GM13977 (cell line): Measurements from ENCODE around the gene CD52.

ENCODE experiments used
- DNase-seq: peaks from one replicate; pipeline ENCODE4 v3.0.0; 2012; ENCODE audit warnings: low spot score
- in situ Hi-C: fragments of 300-500 bp; cut with MboI; formaldehyde crosslinking; loops from one replicate; pipeline ENCODE4 v1.12.0; 2022; ENCODE audit warnings: low sequenced_read_pairs, low pct_unique_long_range_greater_than_20kb, mixed read lengths, inconsistent platforms; ENCODE audit not compliant: unreplicated experiment
- TF ChIP-seq, protein P1 (sequence below): IDR thresholded peaks from 2 replicates; pipeline ENCODE4 v1.5.1; 2012; ENCODE audit warnings: mild to moderate bottlenecking, control low read depth; ENCODE audit not compliant: insufficient read depth; ENCODE audit errors: extremely low read depth, missing control alignments

CD52 gene

DNA sequence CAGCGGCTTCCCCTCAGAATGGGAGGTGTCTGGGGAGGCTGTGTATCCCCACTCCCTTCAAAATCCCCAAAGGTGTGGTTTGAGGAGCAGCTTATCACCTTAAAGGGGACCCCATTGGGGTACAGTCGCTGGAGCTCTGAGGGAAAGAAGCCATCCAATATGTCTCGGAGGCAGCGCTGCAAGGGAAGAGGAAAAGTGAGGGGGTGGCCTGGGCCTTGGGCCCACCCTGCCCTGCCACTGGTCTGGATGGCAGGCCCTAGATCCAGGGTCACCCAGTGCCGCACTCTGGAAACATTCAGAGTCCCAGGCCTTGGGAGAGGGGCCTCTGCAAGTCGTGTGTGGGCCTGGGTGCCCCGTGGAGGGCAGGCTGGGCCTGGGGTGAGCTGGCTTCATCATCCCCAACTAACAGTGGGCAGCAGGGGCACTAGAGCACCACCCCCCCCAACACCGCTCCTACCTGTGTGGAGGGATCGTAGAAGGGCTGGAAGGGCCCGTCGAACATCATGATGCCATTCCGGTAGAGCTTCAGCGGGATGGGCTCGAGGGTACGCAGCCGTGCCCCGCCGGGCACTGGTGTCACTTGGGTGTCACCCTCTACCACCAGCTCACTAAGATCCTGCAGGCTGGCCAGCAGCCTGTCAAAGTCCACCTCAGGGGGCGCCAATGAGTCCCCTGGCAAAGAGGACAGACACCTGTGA lies 32.2 kb upstream of the CD52 start:
- TF ChIP-seq, protein P1, sequence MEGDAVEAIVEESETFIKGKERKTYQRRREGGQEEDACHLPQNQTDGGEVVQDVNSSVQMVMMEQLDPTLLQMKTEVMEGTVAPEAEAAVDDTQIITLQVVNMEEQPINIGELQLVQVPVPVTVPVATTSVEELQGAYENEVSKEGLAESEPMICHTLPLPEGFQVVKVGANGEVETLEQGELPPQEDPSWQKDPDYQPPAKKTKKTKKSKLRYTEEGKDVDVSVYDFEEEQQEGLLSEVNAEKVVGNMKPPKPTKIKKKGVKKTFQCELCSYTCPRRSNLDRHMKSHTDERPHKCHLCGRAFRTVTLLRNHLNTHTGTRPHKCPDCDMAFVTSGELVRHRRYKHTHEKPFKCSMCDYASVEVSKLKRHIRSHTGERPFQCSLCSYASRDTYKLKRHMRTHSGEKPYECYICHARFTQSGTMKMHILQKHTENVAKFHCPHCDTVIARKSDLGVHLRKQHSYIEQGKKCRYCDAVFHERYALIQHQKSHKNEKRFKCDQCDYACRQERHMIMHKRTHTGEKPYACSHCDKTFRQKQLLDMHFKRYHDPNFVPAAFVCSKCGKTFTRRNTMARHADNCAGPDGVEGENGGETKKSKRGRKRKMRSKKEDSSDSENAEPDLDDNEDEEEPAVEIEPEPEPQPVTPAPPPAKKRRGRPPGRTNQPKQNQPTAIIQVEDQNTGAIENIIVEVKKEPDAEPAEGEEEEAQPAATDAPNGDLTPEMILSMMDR: peak; percentile 52
- DNase-seq: peak; percentile 51
- in situ Hi-C loops: loop anchor here (5.0 kb wide), 1 partner anchor 37 kb away; no protein-coding TSS in a partner anchor

DNA sequence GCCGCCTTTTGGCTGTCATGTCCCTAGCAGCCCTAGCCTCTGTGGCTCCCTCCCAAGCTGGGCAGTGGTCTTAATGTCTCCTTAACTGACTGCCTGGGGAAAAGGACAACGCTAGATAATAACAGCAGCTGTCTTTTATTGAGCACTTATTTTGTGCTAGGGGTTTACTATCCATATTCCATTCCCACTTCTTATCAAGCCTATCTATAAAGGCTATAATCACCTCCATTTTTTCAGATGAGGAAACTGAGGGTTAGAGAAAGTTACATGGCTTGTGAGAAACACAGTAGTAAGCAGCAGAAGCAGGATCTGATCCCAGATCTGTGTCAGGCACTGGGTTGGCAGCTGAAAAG lies 31.7 kb upstream of the CD52 start:
- no peak for DNase-seq
- TF ChIP-seq, protein P1: no peak
- in situ Hi-C loops: loop anchor here (5.0 kb wide), 1 partner anchor 36 kb away; no protein-coding TSS in a partner anchor

DNA sequence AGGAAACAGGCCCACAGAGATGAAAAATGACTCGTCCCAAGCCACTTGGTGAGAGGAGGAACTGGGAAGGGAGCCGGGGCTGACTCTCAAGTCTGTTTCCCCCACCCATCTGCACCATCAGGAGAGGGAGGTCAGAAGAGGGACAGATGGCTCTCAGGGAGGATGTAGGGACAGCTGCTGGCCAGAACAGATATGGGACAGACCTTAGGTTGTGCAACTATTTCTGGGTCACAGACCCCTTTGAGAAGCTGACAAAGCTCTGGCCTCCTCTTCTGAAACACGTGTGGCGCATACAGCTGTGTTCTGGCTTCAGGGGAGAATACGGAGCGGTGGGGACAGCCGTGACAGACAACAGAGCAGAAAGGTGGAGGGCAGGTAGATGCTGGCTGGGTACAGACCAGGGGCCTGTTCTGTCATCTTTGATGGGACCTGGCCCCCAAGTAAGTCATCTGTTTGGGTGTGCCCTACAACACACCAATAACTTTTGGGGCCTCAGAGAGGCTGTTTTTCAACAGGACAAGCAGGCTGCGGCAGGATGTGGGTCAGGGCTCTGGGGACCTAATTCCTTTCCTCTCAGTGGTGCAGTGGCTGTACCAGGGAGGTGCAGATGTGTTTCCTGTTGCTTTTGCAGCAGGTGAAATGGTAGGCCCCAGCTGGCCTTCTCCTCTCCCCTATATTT lies 30.6 kb upstream of the CD52 start:
- TF ChIP-seq, protein P1: no peak
- peak; percentile 62 for DNase-seq
- in situ Hi-C loops: loop anchor here (5.0 kb wide), 1 partner anchor 35 kb away; no protein-coding TSS in a partner anchor

DNA sequence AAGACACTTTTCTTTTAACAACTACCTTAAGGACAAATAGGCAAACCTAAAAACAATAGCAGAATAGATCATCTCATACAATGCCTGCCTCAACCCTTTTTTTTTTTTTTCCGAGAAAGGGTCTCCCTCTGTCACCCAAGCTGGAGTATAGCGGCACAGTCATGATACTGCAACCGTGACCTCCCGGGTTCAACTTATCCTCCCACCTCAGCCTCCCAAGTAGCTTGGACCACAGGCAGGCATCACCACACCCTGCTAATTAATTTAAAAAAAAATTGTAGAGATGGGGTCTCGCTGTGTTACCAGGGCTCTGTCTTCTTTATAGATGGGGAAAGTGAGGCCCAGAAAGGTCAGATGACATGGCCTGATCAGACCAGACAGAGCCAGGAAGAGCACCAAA lies 29.9 kb upstream of the CD52 start:
- TF ChIP-seq, protein P1: no peak
- in situ Hi-C loops: loop anchor here (5.0 kb wide), 1 partner anchor 34 kb away; no protein-coding TSS in a partner anchor
- no peak for DNase-seq

DNA sequence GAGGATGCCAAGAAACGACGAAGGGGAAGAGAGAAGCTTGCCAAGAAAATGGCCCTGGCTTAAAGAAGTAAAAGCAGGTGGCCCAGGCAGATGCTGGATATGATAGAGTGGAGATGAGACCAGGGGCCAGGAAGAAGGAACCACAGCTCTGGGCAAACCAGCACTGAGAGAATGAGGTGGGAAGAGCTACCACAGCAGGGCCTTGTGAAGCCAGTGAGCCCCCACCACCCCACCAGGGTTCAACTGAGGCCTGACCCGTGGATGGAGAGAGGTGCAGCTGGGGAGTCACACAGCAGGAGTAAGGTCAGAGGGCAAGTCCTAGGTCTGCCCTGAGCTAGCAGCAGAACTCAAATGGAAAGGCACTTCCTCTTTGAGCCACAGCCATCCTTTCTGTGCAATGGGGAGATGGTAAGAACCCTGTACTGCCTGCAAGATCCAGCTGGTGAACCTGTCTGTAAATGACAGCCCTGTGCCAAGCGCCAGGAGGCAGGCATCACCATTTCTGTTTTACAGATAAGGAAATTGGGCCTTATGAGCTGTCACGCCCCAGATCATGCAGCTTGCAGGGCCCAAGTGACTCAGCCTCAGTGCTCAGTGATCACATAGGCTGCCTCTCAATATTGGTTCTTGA lies 29.3 kb upstream of the CD52 start:
- DNase-seq: peak; percentile 50
- TF ChIP-seq, protein P1: peak; percentile 6
- in situ Hi-C loops: loop anchor here (5.0 kb wide), 1 partner anchor 34 kb away; no protein-coding TSS in a partner anchor
